NOMO-1 treated with DMSO at 0.1 percent for 48 hours (cell line): ENCODE results near the gene GNL3.

Source experiments
- DNase-seq: peaks from one replicate; lab custom pipeline; 2025; ENCODE audit not compliant: unreplicated experiment; lab: John Stamatoyannopoulos, UW

The GNL3 gene

DNA sequence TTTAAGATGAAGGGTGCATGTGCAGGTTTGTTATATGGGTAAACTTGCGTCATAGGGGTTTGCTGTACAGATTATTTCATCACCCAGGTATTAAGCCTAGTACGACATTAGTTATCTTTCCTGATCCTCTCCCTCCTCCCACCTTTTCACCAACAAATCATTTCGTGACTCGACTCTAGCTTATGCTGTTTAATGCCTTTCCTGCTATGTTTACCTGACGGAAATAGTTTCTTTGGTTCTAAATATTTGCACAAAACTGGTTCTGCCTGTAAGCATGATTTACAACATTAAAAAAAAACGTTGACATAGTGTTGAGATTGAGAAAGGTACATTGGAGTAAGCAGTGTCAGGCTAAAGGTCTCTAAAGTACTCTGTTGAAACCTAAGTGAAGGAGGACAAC is 2.4 kb downstream of the GNL3 start:
- no peak for DNase-seq

DNA sequence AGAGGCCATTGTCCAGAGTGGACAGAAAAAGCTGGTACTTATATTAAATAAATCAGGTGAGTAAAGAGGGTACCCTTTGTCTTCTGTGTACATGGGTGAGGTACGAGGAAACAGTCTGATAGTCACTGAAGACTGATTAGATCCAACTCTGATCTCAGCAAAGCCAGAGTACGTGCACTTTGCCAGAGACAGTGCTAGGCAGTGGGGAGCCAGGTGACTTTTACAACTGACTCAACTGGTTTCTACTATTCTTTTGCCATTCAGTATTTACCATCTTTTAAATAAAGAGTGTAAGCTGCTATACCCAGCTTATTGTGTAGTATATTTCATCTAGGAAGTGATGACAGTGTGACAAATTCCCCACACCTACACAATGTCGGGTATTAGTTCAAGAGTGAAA is 3.3 kb downstream of the GNL3 start:
- no peak for DNase-seq

DNA sequence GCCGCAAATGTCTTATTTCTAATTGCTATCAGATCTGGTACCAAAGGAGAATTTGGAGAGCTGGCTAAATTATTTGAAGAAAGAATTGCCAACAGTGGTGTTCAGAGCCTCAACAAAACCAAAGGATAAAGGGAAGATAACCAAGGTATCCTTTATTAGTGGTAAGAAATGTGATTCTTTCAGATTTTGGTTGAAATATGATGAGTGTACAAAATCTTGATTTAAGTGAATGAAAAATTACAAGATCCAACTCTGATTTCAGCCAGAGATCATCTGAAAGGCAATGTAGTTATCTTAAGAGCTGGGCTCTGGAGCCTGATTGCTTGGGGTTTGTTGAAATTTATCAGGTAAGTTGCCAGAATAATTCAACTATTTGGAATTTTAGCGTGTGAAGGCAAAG is 4.7 kb downstream of the GNL3 start:
- no peak for DNase-seq

DNA sequence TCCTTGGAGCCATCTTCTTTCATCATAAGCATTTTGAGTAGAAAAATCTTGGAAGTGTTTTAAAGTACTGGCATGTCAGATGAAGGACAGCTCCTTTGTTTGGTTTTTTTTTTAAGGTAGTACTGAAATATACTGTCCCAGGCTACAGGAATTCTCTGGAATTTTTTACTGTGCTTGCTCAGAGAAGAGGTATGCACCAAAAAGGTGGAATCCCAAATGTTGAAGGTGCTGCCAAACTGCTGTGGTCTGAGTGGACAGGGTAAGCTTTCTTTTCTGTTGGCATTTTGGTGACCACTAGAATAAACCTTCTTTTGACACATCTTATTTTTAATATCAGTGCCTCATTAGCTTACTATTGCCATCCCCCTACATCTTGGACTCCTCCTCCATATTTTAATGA is 7.2 kb downstream of the GNL3 start:
- no peak for DNase-seq

DNA sequence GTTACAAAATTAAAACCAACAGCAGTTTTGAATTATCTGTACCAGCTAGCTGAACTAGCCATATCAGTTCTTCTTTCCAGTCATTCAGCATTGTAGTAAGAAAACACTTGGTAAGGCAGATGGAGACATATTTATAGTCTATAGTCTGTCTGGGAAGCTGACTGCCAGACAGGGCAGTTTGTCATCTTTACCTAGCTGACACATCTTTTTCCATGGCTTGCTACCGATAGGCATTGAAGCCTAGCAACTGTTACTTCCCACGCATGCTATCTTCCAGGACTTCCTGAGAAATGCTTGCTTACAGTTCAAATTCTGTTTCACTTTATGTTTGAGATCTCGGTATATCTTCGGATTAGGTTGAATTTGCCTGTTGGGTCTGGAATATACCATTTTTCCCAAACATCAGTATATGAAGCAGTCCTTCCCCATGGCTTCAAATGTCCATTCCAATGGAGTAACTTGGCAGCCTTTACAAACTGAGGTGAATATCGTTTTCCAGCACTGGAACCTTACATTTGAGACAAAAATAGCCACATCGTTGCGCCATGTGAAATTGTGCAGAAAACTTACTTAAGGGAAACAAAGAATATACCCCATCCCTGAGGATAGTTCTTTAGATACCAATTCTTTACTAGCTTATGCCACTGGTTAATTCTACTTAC is 8.8 kb downstream of the GNL3 start:
- DNase-seq, result no peak

DNA sequence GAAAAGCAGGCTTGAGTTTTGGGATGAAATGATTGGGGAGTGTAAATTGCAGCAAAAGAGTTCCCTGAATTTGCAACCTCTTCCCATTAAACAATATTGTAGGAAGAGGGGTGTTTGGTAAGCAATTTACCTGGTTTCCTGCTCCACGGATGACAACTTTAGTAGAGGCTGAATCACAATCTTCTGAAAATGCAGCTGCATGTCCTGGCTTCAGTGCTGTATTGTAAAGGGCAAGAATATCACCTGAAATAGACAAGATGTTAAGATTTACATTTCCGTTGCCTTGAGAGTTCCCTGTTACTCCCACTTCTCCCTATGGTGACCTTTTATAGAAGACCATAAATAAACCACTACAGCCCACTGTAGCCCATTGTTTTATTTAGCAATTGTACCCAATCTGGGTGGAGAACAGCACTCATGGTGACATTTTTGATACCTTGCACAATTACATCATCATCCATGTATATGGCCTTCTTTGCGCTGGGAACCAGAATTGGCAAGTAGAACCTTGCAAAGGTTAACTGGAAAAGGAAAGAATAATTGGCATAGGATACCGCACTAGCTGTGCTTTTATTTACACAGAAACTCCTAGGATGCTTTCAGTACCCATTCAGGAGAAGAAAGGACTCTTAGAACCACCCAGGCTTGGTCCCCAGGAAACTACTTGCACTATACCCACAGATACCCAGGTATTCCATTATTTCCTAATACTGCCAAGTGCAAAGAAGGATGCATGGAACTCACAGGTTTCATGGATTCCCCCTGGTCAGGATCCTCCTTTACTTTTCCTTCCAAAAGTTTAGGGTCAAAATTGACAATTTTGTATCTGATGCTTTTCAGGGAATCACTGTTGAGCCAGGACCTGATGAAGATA is 10.2 kb downstream of the GNL3 start:
- no peak for DNase-seq

DNA sequence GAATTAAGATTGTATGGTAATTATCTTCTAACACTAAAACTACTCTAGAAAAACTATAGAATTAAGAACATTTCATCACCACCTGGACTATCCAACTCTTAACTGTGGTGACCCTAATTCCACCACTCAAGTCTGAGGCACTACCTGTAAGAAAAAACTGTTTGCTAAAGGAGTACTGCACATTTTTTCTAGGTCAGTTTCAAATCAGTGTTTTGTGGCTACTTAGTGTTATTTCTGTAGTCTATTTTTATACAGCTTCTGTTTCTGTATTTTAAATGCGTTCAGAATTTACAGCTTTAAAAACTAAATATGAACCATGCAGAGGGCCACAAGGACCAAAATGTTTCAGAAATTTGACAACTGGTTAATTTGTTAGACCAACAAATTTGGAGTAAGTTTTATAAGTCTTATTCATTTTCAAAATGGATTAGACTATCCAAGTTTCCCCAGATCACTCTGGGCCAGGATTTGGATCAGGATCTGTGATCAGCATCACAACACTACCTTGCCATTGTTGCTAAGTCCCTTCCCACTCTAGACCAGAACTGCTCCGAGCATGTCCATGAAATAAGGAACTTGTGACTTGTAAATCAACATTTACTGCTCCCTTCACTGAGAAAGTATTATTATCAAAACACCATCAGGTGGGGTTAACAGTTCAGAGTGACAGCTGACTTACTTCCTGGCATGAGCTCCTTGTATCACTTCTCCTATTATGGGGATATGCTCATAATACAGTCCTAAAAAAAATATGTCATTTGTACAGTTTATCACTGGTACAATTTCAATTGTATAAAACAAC is 11.2 kb downstream of the GNL3 start:
- peak; percentile 51 for DNase-seq

DNA sequence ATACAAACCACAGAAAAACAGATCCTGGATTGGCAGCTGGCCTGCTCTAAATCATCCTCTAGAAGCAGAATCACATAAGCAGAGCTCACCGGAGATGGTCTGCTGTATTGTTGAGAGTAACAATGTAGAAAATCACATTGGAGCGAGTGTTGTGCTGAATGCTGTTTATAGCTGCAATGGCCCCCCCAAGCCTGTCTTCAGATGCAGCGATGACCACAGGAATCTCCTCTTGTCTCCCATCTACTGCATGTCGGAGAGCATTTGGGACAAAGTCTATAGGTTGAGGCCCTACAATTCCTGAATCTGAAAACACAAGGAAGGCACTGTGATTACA is 11.8 kb downstream of the GNL3 start:
- no peak for DNase-seq

DNA sequence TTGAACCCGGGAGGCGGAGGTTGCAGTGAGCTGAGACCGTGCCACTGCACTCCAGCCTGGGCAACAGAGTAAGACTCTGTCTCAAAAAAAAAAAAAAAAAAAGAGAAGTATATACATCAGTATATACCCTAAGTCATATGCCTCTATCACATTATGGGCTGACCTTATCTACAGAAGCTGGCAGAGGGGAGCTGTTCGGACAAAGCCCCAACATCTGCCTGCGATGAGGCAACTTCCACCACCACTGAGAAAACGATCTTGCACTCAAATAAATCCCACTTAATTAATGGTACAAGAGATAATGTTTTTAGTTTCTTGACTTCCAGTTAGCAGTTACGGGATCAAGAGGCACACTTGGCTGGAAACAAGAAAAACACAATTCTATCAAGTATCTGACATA is 17.5 kb downstream of the GNL3 start:
- DNase-seq, result no peak

DNA sequence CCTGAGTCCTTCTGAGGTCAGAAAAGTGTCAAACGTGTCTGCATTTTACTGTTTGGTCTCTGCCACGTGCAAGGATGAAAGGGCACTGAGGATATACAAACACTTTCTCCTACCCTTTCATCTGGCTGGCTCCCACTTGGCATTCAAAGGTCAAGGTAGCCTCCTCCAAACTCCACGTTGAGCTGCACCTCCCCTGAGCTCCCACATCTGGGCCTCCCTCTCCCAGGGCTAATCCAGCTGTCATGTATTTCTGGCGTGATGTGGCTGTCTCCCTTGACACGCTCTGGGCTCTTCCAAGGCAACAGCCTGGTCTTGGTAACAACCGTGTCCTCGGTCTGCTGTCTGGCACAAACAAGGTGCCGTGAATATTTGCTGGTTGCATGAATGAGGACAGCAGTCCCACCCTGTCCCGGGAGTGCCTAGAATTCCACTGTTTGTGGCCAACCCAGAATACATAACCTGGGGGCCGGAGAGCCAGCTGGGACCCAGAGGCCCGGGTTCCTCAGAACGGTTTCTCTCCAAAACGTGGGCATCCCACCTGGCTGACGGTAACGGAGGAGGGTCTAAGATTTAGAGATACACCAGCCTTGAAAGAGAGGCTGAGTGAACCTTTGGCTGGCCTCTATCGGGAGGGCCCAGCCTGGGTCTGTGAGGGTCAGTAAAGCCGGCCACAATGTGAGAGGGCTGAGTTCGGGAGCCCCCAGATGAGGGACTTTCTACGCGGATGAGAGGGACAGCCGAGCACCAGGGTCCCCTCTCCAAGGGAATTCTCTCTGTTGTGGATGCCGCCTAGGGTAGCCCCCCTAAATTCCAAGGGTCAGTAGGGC is 19.0 kb downstream of the GNL3 start:
- no peak for DNase-seq

DNA sequence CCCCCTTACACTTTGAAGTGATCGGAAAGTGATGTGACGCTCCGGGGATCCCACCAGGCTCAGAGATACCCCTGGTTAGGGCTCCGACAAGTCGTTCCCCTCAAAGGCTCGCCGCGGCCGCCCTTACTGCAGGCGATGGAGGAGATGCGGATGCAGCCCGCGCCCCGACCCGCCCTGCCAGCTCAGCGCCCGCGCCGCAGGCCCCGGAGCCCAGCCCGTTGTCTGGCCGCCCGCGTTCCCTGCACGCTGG is 19.5 kb downstream of the GNL3 start:
- no peak for DNase-seq

DNA sequence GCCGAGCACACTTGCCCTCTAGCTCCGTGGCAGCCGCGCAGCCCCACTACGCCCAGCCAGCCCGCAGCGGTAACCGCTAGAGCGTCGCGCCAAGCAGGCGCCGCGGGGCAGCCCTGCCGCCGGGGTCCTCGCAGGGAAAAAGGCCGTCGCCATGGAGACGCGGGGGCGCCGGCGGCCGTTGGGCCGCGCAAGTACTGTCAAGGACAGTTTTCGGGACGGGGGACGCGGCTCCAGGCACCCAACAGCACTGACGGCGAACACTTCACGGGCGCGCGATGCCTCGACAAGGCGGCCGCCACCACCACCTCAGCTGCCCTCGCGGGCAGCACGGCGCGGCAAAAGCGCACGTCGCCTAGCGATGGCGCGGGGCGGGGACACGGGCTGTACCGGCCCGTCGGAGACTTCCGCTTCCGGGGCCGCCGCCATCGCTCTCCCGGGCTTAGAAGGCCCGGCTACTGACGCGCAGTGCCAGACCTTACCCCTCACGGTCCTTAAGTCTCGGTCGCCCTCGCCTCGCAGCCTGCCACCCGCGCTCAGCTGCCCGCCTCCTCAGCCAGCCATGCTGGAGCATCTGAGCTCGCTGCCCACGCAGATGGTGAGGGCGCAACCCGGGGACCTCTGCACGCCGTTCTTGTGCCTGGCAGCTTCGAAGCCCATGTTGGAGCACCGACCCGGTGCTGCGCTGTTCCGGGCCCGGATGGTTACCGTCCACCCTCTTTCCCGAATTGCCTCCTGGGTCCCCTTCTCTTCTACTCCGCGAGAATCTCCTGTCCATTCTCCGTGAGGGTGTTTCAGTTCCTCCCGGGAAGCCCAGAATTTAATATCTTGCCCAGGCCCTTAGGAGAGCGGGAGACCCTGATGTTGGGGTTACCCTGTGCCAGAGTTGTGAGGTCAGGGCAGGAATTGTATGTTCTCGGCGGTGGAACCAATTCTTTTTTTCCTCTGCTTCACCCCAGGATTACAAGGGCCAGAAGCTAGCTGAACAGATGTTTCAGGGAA is 20.2 kb downstream of the GNL3 start, which contains the start of the genes GLT8D1 and SPCS1:
GLT8D1 (minus strand) TSS at position 104 of the 999 bp plus-strand sequence. CDS start 5,331 bp downstream, outside the sequence.
SPCS1 (plus strand) TSS at position 419 of the 999 bp plus-strand sequence; CDS start at position 560, 141 bp downstream.
- peak; percentile 86 for DNase-seq

DNA sequence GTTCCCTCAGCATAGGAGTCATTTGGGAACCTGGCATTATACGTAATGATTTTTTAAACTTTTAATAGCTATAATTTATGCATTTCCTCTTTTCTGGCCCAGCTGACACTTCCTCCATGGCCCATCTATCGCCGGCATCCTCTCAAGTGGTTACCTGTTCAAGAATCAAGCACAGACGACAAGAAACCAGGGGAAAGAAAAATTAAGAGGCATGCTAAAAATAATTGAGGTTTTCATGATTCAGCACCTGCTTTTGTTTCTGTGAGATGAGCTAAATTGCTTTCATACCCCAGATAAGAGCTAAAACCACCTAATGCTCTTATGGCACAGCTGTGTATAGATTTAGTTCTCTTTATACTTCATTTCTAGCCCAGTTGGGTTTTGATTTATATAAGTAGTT is 21.8 kb downstream of the GNL3 start:
- DNase-seq, result peak; percentile 78

DNA sequence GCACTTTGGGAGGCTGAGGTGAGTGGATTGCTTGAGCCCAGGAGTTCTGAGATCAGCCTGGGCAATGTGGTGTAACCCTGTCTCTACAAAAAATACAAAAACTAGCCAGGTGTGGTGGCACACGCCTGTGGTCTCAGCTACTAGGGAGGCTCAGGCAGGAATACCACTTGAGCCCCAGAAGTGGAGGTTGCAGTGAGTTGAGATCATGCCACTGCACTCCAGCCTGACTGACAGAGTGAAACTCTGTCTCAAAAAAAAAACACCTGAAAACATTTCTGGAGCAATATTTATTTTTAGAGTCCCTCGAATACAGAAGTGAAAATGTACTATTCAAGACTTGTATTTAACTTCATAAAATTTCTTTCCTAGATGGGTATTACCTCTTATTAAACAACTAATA is 24.7 kb downstream of the GNL3 start:
- DNase-seq, result peak; percentile 17

DNA sequence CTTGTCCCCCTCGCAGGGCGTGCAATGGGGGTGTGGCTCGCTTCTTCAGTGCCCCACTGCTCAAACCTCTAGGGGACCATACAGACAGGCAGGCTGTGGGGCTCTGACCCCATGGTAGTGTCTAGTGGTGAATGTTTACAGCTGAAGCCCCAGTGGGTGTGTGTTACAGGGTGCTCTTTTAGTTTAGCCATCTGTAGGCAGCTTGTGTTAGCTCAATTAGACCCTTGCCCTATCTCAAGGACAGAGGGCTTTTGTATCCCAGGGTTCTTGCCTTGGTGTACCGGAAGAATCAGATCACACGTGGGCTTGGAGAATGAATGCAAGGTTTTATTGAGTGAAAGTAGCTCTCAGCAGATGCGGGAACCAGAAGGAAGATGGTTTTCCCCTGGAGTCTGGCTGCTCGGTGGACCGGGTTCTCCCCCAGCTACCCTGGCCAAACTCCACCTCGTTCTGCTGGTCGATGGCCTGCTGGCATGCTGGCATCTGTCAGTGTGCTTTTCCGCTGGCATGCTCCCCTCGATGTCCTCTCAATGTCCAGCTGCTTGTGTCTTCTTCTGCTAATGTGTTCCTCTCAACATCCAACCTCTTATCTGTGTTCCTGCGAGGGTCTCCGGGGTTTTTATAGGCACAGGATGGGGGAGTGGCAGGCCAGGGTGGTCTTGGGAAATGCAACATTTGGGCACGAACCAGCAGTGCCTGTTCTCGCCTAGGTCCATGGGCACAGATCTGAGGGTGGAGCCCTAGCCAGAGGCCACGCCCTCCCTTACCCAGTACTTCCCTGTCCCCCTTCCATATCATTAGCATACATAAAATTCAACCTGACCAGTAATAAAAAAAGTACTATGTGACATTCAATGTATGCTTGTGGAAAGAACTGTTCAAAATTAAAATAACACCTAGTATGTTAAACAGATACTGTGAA is 26.7 kb downstream of the GNL3 start:
- no peak for DNase-seq

DNA sequence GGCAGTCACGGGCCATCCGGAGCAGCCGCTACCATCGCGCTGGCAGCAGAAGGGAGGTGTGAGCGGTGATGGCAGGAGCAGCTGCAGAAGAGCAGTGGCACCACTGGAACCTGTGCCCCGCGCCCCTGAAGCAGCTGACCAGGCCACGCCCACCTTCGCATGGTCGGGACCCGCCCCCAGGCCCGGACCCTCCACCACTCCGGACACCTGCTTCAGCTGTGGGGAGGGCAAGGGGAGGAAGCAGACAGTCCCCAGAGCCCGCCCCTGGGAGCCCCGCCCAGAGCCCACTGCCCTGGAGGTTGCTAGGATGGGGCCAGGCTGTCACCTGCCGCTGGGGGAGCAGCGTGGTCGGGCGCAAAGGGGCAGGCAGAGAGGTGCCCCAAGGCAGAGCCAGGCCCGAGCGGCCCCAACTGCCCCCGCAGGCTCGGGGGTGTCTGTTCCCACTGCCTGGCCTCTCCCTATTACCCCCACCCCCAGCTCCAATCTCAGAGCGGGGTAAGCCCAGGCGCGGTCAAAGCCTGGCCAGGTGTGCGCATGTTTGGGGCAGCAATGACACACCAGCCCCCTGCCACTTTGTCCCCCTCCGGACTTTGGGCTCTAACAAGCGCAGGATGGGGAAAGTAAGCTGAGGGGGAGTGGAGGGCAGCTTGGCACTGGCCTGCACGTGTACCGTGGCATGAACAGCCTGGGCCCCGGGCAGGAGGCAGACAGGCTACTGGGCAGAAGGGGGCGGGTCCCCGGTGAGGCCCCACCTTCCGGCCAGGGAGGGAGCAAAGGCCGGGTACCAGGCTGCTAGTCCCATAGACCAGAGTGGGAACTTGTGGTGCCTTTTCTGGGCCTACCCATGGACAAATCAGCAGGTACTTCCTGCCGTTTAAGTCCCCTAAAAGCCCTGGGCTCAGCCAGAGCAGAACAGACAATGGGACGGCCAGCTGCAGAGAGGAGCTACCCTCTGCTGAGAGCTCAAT is 28.8 kb downstream of the GNL3 start:
- no peak for DNase-seq

DNA sequence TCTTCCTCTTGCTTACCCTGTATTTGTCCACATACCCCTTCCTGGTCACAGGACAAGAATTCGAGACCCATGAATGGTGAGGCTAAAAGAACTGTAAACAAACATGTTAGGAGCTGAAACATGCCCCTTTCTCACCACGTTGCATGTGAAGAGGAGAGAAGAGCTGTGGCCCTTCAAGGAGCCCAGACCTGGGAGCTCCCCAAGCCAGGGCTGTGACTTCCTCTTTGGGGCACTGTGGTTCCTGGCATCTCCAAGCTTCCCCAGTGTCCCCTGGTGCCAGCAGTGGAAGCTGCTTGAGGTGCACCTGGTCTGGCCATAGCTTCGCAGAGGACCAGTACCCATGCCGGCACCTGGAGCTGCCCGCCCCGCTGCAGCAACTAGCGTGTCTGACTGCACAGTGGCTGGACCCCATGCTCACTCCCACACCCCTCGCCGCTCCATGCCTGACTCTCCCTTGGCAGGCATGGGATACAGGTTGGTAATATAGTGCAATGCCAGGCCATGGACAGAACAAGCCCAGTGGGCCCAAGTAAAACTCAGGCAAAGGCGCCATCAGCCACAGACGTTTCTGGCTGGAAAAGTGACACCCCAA is 30.0 kb downstream of the GNL3 start:
- DNase-seq, result no peak
